A549 (cell line): ENCODE measurements around the gene ATP6V0E1. TPM values are rescaled to one million over a fixed set of nuclear protein-coding genes. Genes with fewer than 3 reads are reported as not detected.
"Not testable (repeated sequence)": the region's sequence is repeated elsewhere in the genome, so short reads cannot be mapped to it uniquely, and the experiment has no call there.

Experiments used
- ATAC-seq, 2 experiments: fragments of 200-7000 bp in 1 of 2; fragments of >200 bp in 1 of 2; cut with Nextera tagmentation in 1 of 2; cut with Tn5 transposase in 1 of 2; 3 replicates each; pipeline versions ENCODE4 v1.8.0 to v1.9.1; 2018 to 2020; ENCODE audit warnings: mild to moderate bottlenecking in 1 of 2, moderate library complexity in 1 of 2
- CTCF ChIA-PET: fragments of 300-600 bp; sonication (Branson Sonifier 250); formaldehyde crosslinking; extraction: SDS; loops from one replicate; lab custom pipeline; 2021; ENCODE audit warnings: antibody characterized with exemption, inconsistent platforms; lab: Yijun Ruan, JAX
- POLR2A ChIA-PET: fragments of 350-600 bp; formaldehyde crosslinking; extraction: SDS; loops from one replicate; lab custom pipeline; 2021; ENCODE audit warnings: antibody characterized with exemption, inconsistent platforms; lab: Yijun Ruan, JAX
- DNase-seq, 2 experiments: peaks; one replicate each; pipeline versions ENCODE4 v3.0.0 to v3.0.0-alpha.2; 2011 to 2016; ENCODE audit warnings: low read depth in 1 of 2, low spot score in 1 of 2
- FAIRE-seq: peaks from 2 replicates; lab custom pipeline; 2011; peaks lifted over from hg19 to GRCh38; lab: Jason Lieb, UNC
- H3K27ac ChIP-seq, 2 experiments: fragments of >200 bp; sonication (Bioruptor Twin); formaldehyde crosslinking; 3 replicates each; pipeline ENCODE4 v1.5.1; 2016 to 2017
- H3K4me1 ChIP-seq: fragments of >200 bp; sonication (Bioruptor Twin); formaldehyde crosslinking; 3 replicates; pipeline ENCODE4 v1.6.1; 2016
- H3K4me2 ChIP-seq: fragments of >200 bp; sonication (Bioruptor Twin); formaldehyde crosslinking; 3 replicates; pipeline ENCODE4 v1.6.1; 2016
- H3K4me3 ChIP-seq: fragments of >200 bp; sonication (Bioruptor Twin); formaldehyde crosslinking; 3 replicates; pipeline ENCODE4 v1.5.1; 2016
- H3K9me3 ChIP-seq: fragments of >200 bp; sonication (Bioruptor Twin); formaldehyde crosslinking; 3 replicates; pipeline ENCODE4 v1.6.1; 2016
- CHD2 ChIP-seq: fragments of 150-350 bp; IDR thresholded peaks from 2 replicates; pipeline ENCODE4 v1.6.1; 2014; ENCODE audit warnings: low read length; ENCODE audit not compliant: partially characterized antibody
- E2F6 ChIP-seq: IDR thresholded peaks from 2 replicates; pipeline ENCODE4 v1.6.1; 2012; ENCODE audit warnings: low read depth, borderline replicate concordance
- ELK1 ChIP-seq: fragments of 150-350 bp; IDR thresholded peaks from 2 replicates; pipeline ENCODE4 v1.6.1; 2014; ENCODE audit warnings: low read depth, mild to moderate bottlenecking, low read length
- FOSL2 ChIP-seq, 2 experiments: fragments of 450-650 bp in 1 of 2; fragments of >200 bp in 1 of 2; sonication (Bioruptor Twin) in 1 of 2; formaldehyde crosslinking; IDR thresholded peaks; 2 replicates each; pipeline versions ENCODE4 v1.5.0 to v1.6.1; 2016 to 2020; ENCODE audit warnings: mild to moderate bottlenecking in 1 of 2, moderate library complexity in 1 of 2
- HOXA7 ChIP-seq: fragments of 250-450 bp; sonication (Bioruptor Pico); IDR thresholded peaks from 2 replicates; pipeline ENCODE4 v1.5.0; 2020; ENCODE audit warnings: mild to moderate bottlenecking, moderate library complexity
- JUN ChIP-seq, 2 experiments: fragments of >200 bp; sonication (Bioruptor Twin); formaldehyde crosslinking; IDR thresholded peaks; 2 replicates in 1 of 2; 3 replicates in 1 of 2; pipeline ENCODE4 v1.6.1; 2016 to 2017
- JUNB ChIP-seq: fragments of >200 bp; sonication (Bioruptor Twin); formaldehyde crosslinking; IDR thresholded peaks from 2 replicates; pipeline ENCODE4 v1.6.1; 2016
- MYC ChIP-seq: IDR thresholded peaks from 2 replicates; pipeline ENCODE4 v1.6.1; 2012; ENCODE audit warnings: mild to moderate bottlenecking, inconsistent platforms, low read length, improper control_type of control experiment, borderline replicate concordance
- NFE2L2 ChIP-seq: fragments of 150-350 bp; conservative IDR thresholded peaks from 2 replicates; pipeline ENCODE4 v1.6.1; 2014; ENCODE audit warnings: low read length
- NPAS2 ChIP-seq: fragments of 250-450 bp; sonication (Bioruptor Pico); IDR thresholded peaks from 2 replicates; pipeline ENCODE4 v1.8.0; 2022; ENCODE audit warnings: mild to moderate bottlenecking, moderate library complexity, borderline replicate concordance
- NR3C1 ChIP-seq: fragments of >200 bp; sonication (Bioruptor Twin); formaldehyde crosslinking; IDR thresholded peaks from 3 replicates; pipeline ENCODE4 v1.6.1; 2017
- PHF8 ChIP-seq: fragments of 200-600 bp; sonication (generic); IDR thresholded peaks from 2 replicates; pipeline ENCODE4 v1.6.1; 2016; ENCODE audit warnings: low read depth, mild to moderate bottlenecking, antibody characterized with exemption, moderate library complexity, borderline replicate concordance
- REST ChIP-seq: fragments of 200-600 bp; sonication (generic); IDR thresholded peaks from 2 replicates; pipeline ENCODE4 v1.6.1; 2016; ENCODE audit warnings: antibody characterized with exemption, mild to moderate bottlenecking, moderate library complexity
- SMC3 ChIP-seq: fragments of >200 bp; sonication (Bioruptor Twin); formaldehyde crosslinking; IDR thresholded peaks from 3 replicates; pipeline ENCODE4 v1.6.1; 2018; ENCODE audit warnings: inconsistent platforms
- TFCP2L1 ChIP-seq: fragments of 250-450 bp; sonication (Bioruptor Pico); IDR thresholded peaks from 2 replicates; pipeline ENCODE4 v1.5.0; 2021; ENCODE audit warnings: mild to moderate bottlenecking
- ZC3H11A ChIP-seq: fragments of 450-650 bp; IDR thresholded peaks from 2 replicates; pipeline ENCODE4 v1.6.1; 2014; ENCODE audit warnings: antibody characterized with exemption, mild to moderate bottlenecking
- ZFP36 ChIP-seq: fragments of 450-650 bp; IDR thresholded peaks from 2 replicates; pipeline ENCODE4 v1.6.1; 2014; ENCODE audit warnings: borderline replicate concordance; ENCODE audit not compliant: partially characterized antibody
- WGBS: methylation state at CpG from one replicate; pipeline ENCODE4 v1.1.6; 2017; ENCODE audit errors: missing lambda C conversion rate; 5-methylcytosine and 5-hydroxymethylcytosine counted together
- polyA plus RNA-seq, 4 experiments: library from polyadenylated mRNA; depleted of rRNA in 3 of 4; stranded (reverse); fragments of >200 nt; fragmentation: RNase III in 1 of 4; extraction: RNeasy Plus Mini Kit Qiagen cat#74134 plus additional on column Dnase treatment in 1 of 4; gene quantifications; 2 replicates in 3 of 4; 3 replicates in 1 of 4; pipeline ENCODE4 v1.2.3, GENCODE V29; 2011 to 2017
- TF ChIP-seq, protein P1 (sequence below): IDR thresholded peaks from 2 replicates; pipeline ENCODE4 v1.6.1; 2012
- TF ChIP-seq, protein P2 (sequence below): fragments of 250-450 bp; sonication (Bioruptor Pico); IDR thresholded peaks from 2 replicates; pipeline ENCODE4 v1.5.0; 2020; ENCODE audit warnings: low read depth, mild to moderate bottlenecking, moderate library complexity

Gene ATP6V0E1
- polyA plus RNA-seq, 2 of the 4 experiments (the other 2 are of a cell fraction): 297 to 344 TPM

- H3K4me2 ChIP-seq, POLR2A ChIA-PET, H3K4me3 ChIP-seq, FAIRE-seq, DNase-seq, ATAC-seq, CTCF ChIA-PET, H3K4me1 ChIP-seq, H3K27ac ChIP-seq, H3K9me3 ChIP-seq: not testable (repeated sequence)
- TF ChIP-seq ZC3H11A: peak; percentile 30
- WGBS: 95% methylated on average over 3 of the region's 3 CpGs
Measured at GRCh38 chr5:173032096-173032495, 48.5 kb downstream of the ATP6V0E1 start.

- H3K4me3 ChIP-seq: no peak overlapping the region
- TF ChIP-seq FOSL2 (IDR thresholded peaks at IDR 0.05) (no peak), FOSL2 (CRISPR knock-in tag; IDR thresholded peaks at IDR 0.05) (no peak)
- TF ChIP-seq, all 56 proteins: peak for 0
- Histone ChIP-seq H3K4me2 (no peak overlapping the region), H3K9me3 (no peaks in the 10 kb centered on the region), H3K27ac (no peak overlapping the region), H3K4me1 (no peaks in the 10 kb centered on the region)
- 88% methylated on average over 3 of the region's 3 CpGs for WGBS
- FAIRE-seq: no peak
- no peak for ATAC-seq
- ChIA-PET CTCF (interaction anchor here (1.5 kb wide), 1 partner anchor 262 kb away, joined by 3 read pairs; no protein-coding TSS in a partner anchor), POLR2A (no interaction called here)
- DNase-seq: no peak
Measured at GRCh38 chr5:173032730-173033129, 49.2 kb downstream of the ATP6V0E1 start.

DNA sequence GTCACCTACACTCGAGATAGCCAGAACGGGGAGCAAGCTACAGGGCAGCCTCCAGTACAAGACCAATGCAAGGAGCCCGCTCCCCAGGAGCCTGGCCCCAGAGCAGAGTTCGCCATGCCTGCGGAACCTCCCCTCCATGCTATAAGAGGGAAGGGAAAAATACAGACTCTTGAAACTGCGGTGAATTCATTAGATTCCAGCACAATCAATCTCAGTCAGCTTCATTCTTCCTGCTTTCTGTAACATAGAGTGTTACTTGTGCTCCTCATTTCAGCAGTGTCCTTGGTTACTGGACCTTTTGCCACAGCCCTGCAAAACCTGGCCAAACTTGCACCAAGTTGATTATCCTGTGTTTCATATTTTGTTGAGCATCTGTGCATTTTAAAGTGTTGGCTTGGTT, 50.4 kb downstream of the ATP6V0E1 start:
- POLR2A ChIA-PET: no interaction called here
- Histone ChIP-seq H3K4me3 (no peak overlapping the region), H3K4me1 (no peaks in the 10 kb centered on the region), H3K9me3 (no peaks in the 10 kb centered on the region), H3K27ac (no peak overlapping the region), H3K4me2 (no peak overlapping the region)
- TF ChIP-seq SMC3: no peak
- no peak for TF ChIP-seq JUN (IDR thresholded peaks at IDR 0.05)
- no peak for TF ChIP-seq ELK1
- TF ChIP-seq NR3C1: no peak
- no peak for TF ChIP-seq REST
- no peak for TF ChIP-seq ZFP36
- TF ChIP-seq TFCP2L1: no peak
- TF ChIP-seq, protein P1, sequence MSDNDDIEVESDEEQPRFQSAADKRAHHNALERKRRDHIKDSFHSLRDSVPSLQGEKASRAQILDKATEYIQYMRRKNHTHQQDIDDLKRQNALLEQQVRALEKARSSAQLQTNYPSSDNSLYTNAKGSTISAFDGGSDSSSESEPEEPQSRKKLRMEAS: no peak
- FAIRE-seq (no peak), ATAC-seq (no peak; a peak in 1 of 6 replicates), DNase-seq (no peak)
- CTCF ChIA-PET: interaction anchor here (1.5 kb wide), 1 partner anchor 260 kb away, joined by 3 read pairs; no protein-coding TSS in a partner anchor
- WGBS: 81% methylated on average over 6 of the region's 6 CpGs

DNA sequence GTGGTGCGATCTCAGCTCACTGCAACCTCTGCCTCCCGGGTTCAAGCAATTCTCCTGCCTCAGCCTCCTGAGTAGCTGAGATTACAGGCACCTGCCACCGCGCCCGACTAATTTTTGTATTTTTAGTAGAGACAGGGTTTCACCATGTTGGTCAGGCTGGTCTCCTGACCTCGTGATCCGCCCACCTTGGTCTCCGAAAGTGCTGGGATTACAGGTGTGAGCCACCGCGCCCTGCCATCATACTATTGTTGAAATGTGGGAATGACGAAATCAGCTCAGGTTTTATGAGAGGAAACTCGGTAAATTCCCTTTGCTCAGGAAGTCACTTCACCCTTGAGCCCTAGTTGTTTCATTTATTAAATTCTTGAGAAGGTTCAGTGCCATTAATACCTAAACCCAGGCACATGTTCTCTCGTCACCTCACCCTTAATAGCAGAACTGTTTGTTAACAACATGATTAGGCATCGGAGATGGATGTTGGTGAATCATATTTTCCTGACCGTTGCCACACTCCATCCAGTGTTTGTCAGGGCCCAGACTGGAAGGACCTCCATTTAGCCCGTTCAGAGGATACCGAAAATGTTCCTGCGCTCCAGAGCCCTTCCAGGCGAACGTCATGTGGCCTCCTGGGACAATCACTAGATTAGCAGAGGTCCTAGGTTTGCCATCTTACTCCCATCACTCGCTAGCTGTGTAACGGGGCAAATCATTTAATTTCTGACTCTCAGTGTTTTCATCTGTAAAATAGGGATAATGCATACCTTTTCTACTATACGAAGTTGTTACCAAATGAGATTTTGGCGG, 52.5 kb downstream of the ATP6V0E1 start:
- 92% methylated on average over 24 of the region's 24 CpGs for WGBS
- no peak overlapping the region for H3K27ac ChIP-seq
- FAIRE-seq: no peak

More for the DNA sequence above, 52.5 kb downstream of the ATP6V0E1 start:
- DNase-seq (no peak), ATAC-seq (no peak)
- CTCF ChIA-PET: interaction anchor here (1.4 kb wide), 1 partner anchor 14 kb away, joined by 3 read pairs; no protein-coding TSS in a partner anchor
- no peaks in the 10 kb centered on the region for H3K4me1 ChIP-seq
- no peaks in the 10 kb centered on the region for H3K9me3 ChIP-seq
- POLR2A ChIA-PET: no interaction called here
- no peak overlapping the region for H3K4me2 ChIP-seq
- no peak overlapping the region for H3K4me3 ChIP-seq
- TF ChIP-seq SMC3 (no peak), TFCP2L1 (no peak), FOSL2 (IDR thresholded peaks at IDR 0.05) (no peak), FOSL2 (CRISPR knock-in tag; IDR thresholded peaks at IDR 0.05) (no peak), HOXA7 (CRISPR knock-in tag) (no peak), JUNB (no peak), E2F6 (no peak), NFE2L2 (no peak), CHD2 (no peak), NPAS2 (CRISPR knock-in tag) (no peak), MYC (no peak), PHF8 (no peak)
- TF ChIP-seq, protein P2, sequence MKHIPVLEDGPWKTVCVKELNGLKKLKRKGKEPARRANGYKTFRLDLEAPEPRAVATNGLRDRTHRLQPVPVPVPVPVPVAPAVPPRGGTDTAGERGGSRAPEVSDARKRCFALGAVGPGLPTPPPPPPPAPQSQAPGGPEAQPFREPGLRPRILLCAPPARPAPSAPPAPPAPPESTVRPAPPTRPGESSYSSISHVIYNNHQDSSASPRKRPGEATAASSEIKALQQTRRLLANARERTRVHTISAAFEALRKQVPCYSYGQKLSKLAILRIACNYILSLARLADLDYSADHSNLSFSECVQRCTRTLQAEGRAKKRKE (CRISPR knock-in tag): no peak
